ENCODE data around the gene SCAMP1.

The SCAMP1 gene

GRCh38 chr5:78336698-78337097 is 23.7 kb upstream of the SCAMP1 start:
- no peak for DNase-seq
- Mint-ChIP-seq H3K27me3 (ENCODE audit: low read depth, poor library complexity) (peaks cover under 1% of the 10 kb centered on the region), H3K9me3 (peaks cover 38% of the 10 kb centered on the region), H3K36me3 (ENCODE audit: low read depth) (peaks cover 20% of the 10 kb centered on the region), H3K27ac (no peak overlapping the region), H3K4me3 (no peak overlapping the region), H3K4me1 (peaks cover 8% of the 10 kb centered on the region)
- no peak for TF ChIP-seq CTCF (IDR thresholded peaks at IDR 0.05)

- no peak for TF ChIP-seq CTCF (IDR thresholded peaks at IDR 0.05)
- Mint-ChIP-seq H3K36me3 (ENCODE audit: low read depth) (peaks cover 20% of the 10 kb centered on the region), H3K4me3 (no peak overlapping the region), H3K4me1 (peaks cover 3% of the 10 kb centered on the region), H3K27me3 (ENCODE audit: low read depth, poor library complexity) (no peaks in the 10 kb centered on the region), H3K9me3 (peaks cover 38% of the 10 kb centered on the region), H3K27ac (no peak overlapping the region)
- no peak for DNase-seq
Observed at GRCh38 chr5:78339617-78340436, 20.6 kb upstream of the SCAMP1 start.

- H3K9me3 Mint-ChIP-seq = peaks cover 26% of the 10 kb centered on the region
- H3K4me3 Mint-ChIP-seq = no peak overlapping the region
- TF ChIP-seq CTCF (IDR thresholded peaks at IDR 0.05) = no peak
- H3K27ac Mint-ChIP-seq = no peak overlapping the region
- DNase-seq = no peak
- no peaks in the 10 kb centered on the region for H3K27me3 Mint-ChIP-seq (ENCODE audit: low read depth, poor library complexity)
- peaks cover 14% of the 10 kb centered on the region for H3K4me1 Mint-ChIP-seq
- peaks cover 15% of the 10 kb centered on the region for H3K36me3 Mint-ChIP-seq (ENCODE audit: low read depth)
Observed at GRCh38 chr5:78341440-78341839, 19.0 kb upstream of the SCAMP1 start.

- Mint-ChIP-seq H3K4me1 (peaks cover 28% of the 10 kb centered on the region), H3K36me3 (ENCODE audit: low read depth) (no peaks in the 10 kb centered on the region), H3K9me3 (no peaks in the 10 kb centered on the region), H3K27ac (peak overlapping the region; percentile 84), H3K4me3 (no peak overlapping the region), H3K27me3 (ENCODE audit: low read depth, poor library complexity) (no peaks in the 10 kb centered on the region)
- TF ChIP-seq CTCF (IDR thresholded peaks at IDR 0.05) = no peak
- DNase-seq = no peak
Observed at GRCh38 chr5:78345485-78345884, 14.9 kb upstream of the SCAMP1 start.

- Mint-ChIP-seq H3K27me3 (ENCODE audit: low read depth, poor library complexity) (peaks cover 9% of the 10 kb centered on the region), H3K36me3 (ENCODE audit: low read depth) (peaks cover 13% of the 10 kb centered on the region), H3K27ac (no peak overlapping the region), H3K4me1 (peaks cover 21% of the 10 kb centered on the region), H3K4me3 (no peak overlapping the region), H3K9me3 (no peaks in the 10 kb centered on the region)
- no peak for DNase-seq
- TF ChIP-seq CTCF (IDR thresholded peaks at IDR 0.05) = no peak
Observed at GRCh38 chr5:78353520-78353919, 6.9 kb upstream of the SCAMP1 start.
